Kasumi-1 (cell line): ENCODE measurements around the gene MYO16.

Experiments
- DNase-seq, 2 experiments: peaks; one replicate each; lab custom pipeline; 2025; lab: John Stamatoyannopoulos, UW

Gene MYO16

DNA sequence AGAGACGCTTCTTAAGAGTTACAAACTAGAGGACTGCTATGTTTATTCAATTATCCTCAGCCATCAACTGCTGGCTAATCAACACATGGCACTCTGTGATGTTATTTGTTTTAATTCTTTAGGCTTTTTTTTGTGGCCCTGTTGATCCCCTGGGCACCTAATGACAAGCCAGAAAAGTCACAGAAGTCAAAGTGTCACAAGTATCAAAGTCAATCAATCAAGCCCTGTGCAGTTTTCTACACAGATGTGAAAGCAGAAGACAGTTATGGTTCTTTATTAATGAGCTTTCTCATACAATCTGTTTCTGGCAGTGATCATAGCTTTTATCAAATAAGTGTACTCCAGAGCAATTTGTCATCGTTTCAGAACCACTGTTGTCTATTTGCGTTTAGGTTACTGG is 34.3 kb downstream of the MYO16 start:
- DNase-seq = no peak

- no peak for DNase-seq
These were observed 37.8 kb downstream of the MYO16 start for GRCh38 chr13:108667205-108667604.

DNA sequence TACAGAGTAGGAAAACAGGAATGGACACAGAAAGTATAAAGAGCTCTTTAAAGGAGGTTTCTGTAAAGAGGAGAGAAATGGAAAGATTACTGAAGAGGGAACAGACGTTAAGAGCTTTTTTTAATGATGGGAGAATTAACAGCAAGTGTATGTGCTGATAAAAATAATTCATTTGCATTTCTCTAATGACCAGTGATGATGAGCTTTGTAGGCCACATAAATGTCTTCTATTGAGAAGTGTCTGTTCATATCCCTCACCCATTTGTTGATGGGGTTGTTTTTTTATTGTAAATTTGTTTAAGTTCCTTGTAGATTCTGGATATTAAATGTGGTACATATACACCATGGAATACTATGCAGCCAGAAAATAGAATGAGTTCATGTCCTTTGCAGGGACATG is 40.0 kb downstream of the MYO16 start:
- DNase-seq = no peak

DNA sequence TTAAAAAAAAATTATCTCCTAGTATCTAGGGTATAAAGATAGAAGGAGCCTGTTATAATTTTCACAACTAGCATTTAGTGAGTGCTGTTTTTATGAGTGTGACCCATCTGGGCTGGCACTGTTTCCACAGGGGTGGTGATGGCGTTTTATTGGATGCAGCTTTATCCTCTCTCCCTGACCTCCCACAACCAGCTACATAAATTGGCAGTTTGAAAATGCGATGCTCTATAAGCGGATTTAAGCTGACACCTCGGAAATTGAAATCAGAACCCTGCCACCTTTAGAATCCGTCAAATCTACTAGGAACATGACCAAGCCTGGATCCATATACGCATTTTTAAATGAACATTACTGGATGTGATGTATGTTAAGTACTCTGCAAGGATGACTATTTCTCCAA is 44.9 kb downstream of the MYO16 start:
- DNase-seq = no peak

DNA sequence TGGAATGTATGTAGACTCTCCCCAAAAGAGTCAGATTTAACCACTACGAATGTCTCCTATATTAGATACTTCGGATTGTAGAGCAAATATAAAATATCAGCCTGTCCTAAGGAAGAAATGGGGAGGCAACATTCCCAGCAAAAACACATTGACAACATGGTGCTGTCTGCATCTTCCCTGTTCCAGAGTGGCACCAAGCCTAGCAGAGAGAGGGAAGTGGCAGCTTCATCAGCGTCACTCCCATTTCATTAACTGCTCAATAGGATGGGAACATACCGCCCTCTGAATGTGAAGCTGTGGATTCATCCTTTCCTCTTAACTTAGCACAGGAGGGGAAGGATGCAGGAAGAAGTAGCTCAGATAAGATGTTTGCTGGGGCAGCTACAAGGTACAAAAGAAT is 45.4 kb downstream of the MYO16 start:
- no peak for DNase-seq

GRCh38 chr13:108676620-108677019 is 47.2 kb downstream of the MYO16 start:
- no peak for DNase-seq

DNA sequence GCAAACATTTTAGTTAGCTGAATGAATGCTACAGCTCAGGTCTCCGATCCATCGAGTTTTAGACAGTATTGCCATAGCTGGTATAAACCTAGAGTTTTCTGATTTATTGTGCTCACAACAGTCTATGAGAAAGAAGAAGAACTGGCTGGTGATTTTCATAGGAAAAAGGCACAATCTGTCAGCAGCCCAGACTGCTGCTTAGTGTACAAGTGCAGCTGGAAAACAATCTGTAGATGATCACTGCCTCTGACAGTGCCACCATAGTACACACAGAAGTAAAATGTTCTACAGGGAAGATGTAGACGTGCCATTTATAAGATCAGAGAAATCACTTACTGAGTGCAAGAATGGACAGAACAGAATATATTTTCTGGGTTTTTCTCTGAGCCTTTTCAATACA is 48.4 kb downstream of the MYO16 start:
- DNase-seq = no peak

DNA sequence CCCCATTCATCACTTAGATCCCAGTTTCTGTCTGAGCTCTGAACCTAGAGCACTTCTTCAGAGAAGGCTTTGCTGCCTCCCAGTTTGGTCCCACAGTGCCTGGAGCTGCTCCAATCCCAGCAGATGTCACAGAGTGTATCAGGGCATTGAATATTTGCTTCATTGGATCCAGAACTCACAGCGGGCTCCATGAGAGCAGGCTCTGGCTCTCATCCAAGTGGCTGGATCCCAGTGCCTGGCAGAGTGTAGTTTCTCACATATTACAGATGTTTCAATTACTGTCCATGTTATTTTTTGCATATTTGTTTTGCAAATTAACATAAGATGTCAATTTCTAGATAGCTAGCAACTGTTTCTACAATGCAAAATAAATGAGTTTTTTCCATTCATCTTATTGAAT is 50.6 kb downstream of the MYO16 start:
- no peak for DNase-seq

DNA sequence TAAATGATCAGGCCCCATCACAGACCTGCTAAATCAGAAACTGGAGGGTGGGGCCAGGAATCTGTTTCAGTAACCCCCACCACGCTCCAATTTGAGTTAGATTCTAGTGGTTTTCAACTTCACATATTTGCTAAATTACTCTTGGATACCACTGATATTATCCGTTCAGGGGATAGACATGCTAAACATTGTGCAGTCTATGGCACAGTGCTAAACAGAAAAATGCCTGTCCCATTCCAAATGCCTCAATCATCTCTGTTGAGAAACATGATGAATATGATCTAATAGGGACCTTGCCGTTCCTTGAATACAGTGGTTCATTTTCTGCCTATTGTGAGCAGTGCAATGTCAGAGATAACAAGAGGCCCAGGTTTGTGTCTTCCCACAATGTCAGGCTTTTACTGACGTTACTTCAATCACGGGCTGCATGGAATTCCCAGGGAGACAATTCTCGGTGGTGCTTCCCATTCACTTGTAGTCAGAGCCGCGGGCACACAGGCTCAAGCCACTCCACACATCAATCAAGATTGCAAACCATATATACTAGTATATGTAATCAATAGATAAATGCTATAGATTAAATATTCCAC is 52.7 kb downstream of the MYO16 start:
- no peak for DNase-seq

- DNase-seq = no peak
These were observed 53.3 kb downstream of the MYO16 start for GRCh38 chr13:108682714-108683113.

- no peak for DNase-seq
These were observed 56.6 kb downstream of the MYO16 start for GRCh38 chr13:108686027-108686426.

GRCh38 chr13:108690726-108691125 is 61.3 kb downstream of the MYO16 start:
- no peak for DNase-seq

DNA sequence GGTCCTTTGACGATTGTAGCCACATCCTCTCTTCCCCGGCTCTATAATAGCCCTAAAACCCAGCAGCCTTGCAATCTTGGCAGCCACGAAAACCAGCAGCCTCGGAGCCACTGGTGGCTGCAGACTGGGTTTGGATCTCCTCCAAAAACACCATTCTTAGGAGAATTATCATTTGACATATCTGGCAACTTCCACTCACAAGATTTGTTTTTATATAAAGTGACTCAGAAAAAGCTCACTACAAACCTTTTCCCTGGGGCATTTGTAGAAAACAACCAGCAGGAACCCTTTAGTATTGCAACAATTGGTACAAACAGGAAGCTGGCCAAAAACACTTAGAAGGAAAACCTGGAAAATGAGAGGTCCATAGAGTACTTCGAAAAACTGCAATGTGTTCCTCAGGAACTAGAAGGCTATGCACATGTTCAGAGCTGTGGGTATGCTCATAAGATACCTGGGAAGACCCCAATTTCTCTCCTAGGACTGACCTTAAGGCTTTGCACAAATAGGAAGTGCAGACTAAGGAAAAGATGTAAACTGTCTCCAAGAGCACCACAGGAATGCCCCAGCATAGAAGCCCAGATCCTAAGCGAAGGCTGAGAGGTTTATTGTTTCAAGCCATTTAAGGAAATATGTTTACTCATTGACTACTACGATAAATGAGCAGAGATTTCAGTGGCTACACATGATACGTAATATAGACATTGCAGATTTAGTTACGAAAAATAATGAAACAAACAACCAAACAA is 71.2 kb downstream of the MYO16 start:
- no peak for DNase-seq

- DNase-seq = no peak
These were observed 72.8 kb downstream of the MYO16 start for GRCh38 chr13:108702171-108702570.

- no peak for DNase-seq
These were observed 75.6 kb downstream of the MYO16 start for GRCh38 chr13:108705031-108705430.

GRCh38 chr13:108707584-108707983 is 78.2 kb downstream of the MYO16 start:
- no peak for DNase-seq

GRCh38 chr13:108708921-108709320 is 79.5 kb downstream of the MYO16 start:
- DNase-seq = no peak

DNA sequence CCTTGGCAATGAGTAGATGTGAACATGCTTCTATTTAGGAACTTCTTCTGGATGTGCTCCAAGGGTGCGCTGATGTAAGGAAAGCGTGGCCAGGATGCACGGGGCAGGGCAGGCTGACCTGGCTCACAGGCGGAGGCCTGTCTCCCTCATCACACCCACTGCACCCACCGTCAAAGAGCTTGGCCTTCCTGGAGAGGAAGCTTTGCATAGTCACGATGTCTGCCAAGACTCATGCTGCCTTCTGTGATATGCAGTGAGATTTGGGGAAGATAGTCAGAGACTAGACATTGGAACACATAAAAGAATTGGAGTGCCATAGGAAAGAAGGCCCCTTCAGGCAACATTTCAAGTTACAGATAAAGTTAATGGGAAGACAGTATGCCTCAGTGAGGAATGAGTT is 82.0 kb downstream of the MYO16 start:
- DNase-seq = no peak

DNA sequence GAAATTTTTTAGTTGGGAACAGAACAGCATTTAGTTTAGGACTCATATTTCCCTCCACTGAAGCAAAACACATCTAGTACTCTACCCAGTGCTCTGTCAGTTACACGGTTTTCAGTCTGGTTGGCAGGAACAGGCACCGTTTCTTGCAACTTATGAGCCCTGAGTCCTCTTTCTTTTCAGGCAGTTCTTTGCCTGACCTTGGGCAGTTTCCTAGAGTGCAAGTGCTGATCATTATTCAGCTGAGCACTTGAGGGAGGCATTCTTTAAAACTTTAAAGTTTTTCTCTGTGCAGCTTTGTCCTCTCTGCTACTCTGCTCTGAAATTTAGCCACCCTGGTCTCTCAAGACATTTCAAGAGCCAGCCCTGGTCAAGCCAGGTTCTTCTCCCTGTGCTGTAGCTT is 96.1 kb downstream of the MYO16 start:
- DNase-seq = no peak

- DNase-seq = no peak
These were observed 99.0 kb downstream of the MYO16 start for GRCh38 chr13:108728370-108728769.

GRCh38 chr13:108733022-108733560 is 103.7 kb downstream of the MYO16 start:
- no peak for DNase-seq

DNA sequence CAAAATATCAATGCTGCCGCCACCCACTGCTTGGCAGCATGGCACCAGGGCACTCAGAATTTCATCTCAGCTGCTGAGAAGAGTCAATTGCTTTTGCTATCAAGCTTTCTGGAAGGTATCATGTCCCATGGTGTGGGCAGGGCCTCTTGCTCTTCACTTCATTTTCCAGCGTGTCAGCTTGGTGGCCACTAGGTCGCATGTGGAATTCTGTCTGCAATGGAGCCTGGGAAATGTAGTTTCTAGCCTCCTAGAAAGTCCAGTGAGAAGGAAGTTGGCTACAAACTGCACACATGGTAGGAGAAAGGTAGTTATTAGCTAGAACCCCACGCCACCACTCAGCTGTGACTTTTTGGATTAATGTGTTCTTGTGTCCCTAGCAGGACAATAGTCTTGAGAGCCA is 105.3 kb downstream of the MYO16 start:
- no peak for DNase-seq

- DNase-seq = no peak
These were observed 112.5 kb downstream of the MYO16 start for GRCh38 chr13:108741930-108742329.
